Lower leg skin (tissue), 4 donors: Measurements from ENCODE around the gene STIM1. TPM values are rescaled to one million over a fixed set of nuclear protein-coding genes. Genes with fewer than 3 reads are reported as not detected.

Source experiments
- DNase-seq, 2 donors: peaks; one replicate each; pipeline ENCODE4 v3.0.0-alpha.2; 2019; ENCODE audit warnings: low spot score in 2 of 2
- H3K4me3 ChIP-seq: fragments of 200-600 bp; sonication (generic); 2 replicates; pipeline ENCODE4 v1.5.1; 2017; ENCODE audit warnings: mild to moderate bottlenecking, low read depth; ENCODE audit not compliant: poor library complexity, severe bottlenecking
- POLR2A ChIP-seq, 2 donors: fragments of 450-650 bp; IDR thresholded peaks; one replicate each; pipeline ENCODE4 v1.6.1; 2016 to 2017; ENCODE audit warnings: antibody characterized with exemption in 2 of 2, mild to moderate bottlenecking in 1 of 2, moderate library complexity in 1 of 2
- WGBS, 2 donors: methylation state at CpG; one replicate each; pipeline ENCODE4 v1.1.5; 2018; 5-methylcytosine and 5-hydroxymethylcytosine counted together
- intact Hi-C: fragments of 100-400 bp; cut with DNase I; formaldehyde crosslinking; loops from one replicate; pipeline ENCODE4 v1.15.0; 2023; ENCODE audit warnings: low total_unique reads
- total RNA-seq, 4 donors: library from RNA; depleted of rRNA; stranded (reverse); fragments of >200 nt; gene quantifications; one replicate each; pipeline ENCODE4 v1.1.0, GENCODE V29; 2016
- TF ChIP-seq, protein P1 (sequence below), 3 donors: fragments of 450-650 bp; IDR thresholded peaks; one replicate each; pipeline ENCODE4 v1.5.1; 2016; ENCODE audit warnings: antibody characterized with exemption in 3 of 3, mild to moderate bottlenecking in 3 of 3, moderate library complexity in 2 of 3

Gene STIM1
- total RNA-seq, 4 donors from 2014 or later = 43.7 to 75.9 (median 64.9) TPM

DNA sequence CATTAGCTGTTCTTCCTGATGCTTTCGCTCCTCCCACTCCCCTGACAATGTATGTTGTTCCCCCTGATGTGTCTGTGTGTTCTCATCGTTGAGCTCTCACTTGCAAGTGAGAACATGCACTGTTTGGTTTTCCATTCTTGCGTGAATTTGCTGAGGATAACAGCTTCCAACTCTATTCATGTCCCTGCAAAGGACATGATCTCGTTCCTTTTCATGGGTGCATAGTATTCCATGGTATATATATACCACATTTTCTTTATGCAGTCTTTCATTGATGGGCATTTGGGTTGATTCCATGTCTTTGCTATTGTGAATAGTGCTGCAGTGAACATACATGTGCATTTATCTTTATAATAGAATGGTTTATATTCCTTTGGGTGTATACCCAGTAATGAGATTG, 180.5 kb downstream of the STIM1 start:
- DNase-seq = no peak
- intact Hi-C loops = no loop called here
- no peak overlapping the region for H3K4me3 ChIP-seq
- WGBS, 2 donors = 81 to 83% methylated on average over 4 of the region's 4 CpGs
- TF ChIP-seq, protein P1, sequence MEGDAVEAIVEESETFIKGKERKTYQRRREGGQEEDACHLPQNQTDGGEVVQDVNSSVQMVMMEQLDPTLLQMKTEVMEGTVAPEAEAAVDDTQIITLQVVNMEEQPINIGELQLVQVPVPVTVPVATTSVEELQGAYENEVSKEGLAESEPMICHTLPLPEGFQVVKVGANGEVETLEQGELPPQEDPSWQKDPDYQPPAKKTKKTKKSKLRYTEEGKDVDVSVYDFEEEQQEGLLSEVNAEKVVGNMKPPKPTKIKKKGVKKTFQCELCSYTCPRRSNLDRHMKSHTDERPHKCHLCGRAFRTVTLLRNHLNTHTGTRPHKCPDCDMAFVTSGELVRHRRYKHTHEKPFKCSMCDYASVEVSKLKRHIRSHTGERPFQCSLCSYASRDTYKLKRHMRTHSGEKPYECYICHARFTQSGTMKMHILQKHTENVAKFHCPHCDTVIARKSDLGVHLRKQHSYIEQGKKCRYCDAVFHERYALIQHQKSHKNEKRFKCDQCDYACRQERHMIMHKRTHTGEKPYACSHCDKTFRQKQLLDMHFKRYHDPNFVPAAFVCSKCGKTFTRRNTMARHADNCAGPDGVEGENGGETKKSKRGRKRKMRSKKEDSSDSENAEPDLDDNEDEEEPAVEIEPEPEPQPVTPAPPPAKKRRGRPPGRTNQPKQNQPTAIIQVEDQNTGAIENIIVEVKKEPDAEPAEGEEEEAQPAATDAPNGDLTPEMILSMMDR (IDR thresholded peaks at IDR 0.05) = no peak
- no peak for TF ChIP-seq POLR2A (IDR thresholded peaks at IDR 0.05)

DNA sequence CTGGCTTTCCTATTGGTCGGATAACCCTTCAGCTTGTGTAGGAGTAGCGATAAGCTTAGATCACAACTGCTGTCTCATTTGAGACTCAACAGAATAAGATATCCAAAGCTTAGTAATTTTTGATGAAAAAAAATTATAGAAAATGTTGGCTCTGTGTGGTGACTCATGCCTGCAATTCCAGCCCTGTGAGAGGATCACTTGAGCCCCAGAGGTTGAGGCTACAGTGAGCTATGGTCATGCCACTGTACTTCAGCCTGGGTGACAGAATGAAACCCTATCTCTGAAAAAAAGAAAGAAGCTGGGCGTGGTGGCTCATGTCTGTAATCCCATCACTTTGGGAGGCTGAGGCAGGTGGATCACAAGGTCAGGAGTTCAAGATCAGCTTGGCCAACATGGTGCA, 183.5 kb downstream of the STIM1 start:
- WGBS, 2 donors = 88 to 94% methylated on average over 3 of the region's 3 CpGs
- H3K4me3 ChIP-seq = no peak overlapping the region
- intact Hi-C loops = no loop called here
- DNase-seq = no peak
- TF ChIP-seq POLR2A (IDR thresholded peaks at IDR 0.05) = no peak
- TF ChIP-seq, protein P1 (IDR thresholded peaks at IDR 0.05) = no peak

DNA sequence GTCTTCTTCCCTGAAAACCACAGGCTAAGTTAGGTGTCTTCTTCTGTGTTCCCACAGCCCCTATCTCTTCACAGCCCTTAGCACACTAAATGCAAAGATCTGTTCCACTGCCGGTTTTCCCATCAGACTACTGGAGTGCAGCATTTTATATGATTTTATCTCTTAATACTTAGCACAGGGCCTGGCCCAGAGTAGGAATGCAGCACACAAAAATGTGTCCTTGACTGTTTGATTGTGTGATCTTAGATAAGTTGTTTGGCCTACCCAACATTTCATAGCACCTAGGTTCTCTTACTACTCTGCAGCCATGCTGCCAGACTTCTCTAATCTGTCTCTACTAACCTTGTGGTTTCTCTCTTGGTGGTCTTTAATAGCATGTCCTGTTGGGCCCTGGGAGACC, 185.0 kb downstream of the STIM1 start:
- intact Hi-C loops = no loop called here
- WGBS, 2 donors = 61 to 74% methylated on average over 1 of the region's 1 CpG
- TF ChIP-seq POLR2A (IDR thresholded peaks at IDR 0.05) = no peak
- TF ChIP-seq, protein P1 (IDR thresholded peaks at IDR 0.05) = no peak
- no peak for DNase-seq
- H3K4me3 ChIP-seq = no peak overlapping the region

DNA sequence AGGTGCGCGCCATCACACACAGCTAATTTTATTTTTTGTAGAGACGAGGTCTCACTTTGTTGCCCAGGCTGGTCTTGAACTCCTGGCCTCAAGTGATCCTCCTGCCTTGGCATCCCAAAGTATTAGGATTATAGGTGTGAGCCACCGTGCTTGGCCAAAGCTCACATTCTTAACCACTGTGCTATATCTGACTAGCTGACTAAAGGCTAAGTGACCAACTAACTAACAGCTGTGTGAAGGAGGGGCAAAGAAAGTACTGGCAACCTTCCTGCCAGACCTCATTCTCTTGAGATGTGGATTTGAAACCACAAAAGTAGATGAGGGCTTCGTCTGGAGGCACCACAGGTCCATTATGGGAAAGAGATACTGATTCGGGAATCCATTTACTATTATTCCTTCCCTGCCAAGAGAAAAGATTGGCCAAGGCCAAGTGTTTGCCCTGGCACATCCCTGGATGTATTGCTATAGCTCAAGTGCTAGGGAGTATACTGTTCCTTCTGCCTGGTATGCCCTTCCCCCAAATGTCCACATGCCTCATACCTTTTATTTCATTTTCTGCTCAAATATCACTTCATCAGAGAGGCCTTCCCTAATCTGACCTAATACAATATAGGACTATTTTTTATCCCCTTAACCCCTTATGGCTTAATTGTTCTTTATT, 186.4 kb downstream of the STIM1 start:
- 81 to 85% methylated on average over 6 of the region's 6 CpGs for WGBS, 2 donors
- intact Hi-C loops = no loop called here
- DNase-seq = no peak
- TF ChIP-seq, protein P1 (IDR thresholded peaks at IDR 0.05) = no peak
- TF ChIP-seq POLR2A (IDR thresholded peaks at IDR 0.05) = no peak
- no peak overlapping the region for H3K4me3 ChIP-seq

DNA sequence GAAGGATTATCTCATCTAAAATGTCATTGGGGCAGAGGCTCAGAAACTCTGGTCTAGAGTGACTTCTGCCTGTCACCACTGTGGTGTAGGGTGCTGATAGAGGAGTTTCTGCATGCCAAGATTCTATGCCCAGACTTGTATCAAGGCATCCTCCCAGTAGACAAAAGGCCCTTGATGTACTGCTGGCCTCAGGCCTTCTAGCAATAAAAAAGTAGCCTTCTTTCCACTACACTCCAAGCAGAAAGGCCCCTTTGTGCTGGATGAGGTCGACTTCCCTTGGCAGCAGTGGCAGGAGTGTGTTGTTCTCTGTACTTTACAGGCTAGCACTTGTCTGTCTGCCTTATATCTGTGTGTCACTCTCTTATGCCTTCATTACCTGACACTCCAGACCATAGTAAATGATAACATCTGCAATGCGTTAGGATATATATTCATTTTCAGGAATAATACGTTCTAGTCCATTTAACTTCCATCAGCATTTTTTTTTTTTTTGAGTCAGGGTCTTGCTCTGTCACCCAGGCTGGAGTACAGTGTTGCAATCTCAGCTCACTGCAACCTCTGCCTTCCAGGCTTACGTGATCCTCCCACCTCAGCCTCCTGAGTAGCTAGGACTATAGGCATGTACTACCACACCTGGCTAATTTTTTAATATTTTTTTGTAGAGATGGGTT, 189.6 kb downstream of the STIM1 start:
- no peak overlapping the region for H3K4me3 ChIP-seq
- DNase-seq = peak in 1 of 2 donors; percentile 22
- TF ChIP-seq, protein P1 (IDR thresholded peaks at IDR 0.05) = no peak
- TF ChIP-seq POLR2A (IDR thresholded peaks at IDR 0.05) = no peak
- intact Hi-C loops = no loop called here
- WGBS, 2 donors = 34 to 37% methylated on average over 4 of the region's 4 CpGs
